MM.1S (cell line): ENCODE results near the gene FMN2.

Experiments used
- DNase-seq: peaks from one replicate; pipeline ENCODE4 v3.0.0-alpha.2; 2015
- H2AFZ ChIP-seq: fragments of 300-600 bp; sonication (generic); 2 replicates; pipeline ENCODE4 v1.6.0; 2016; ENCODE audit warnings: antibody characterized with exemption, low read length
- H3F3A ChIP-seq: fragments of 300-600 bp; sonication (generic); 2 replicates; pipeline ENCODE4 v1.6.1; 2016; ENCODE audit warnings: mild to moderate bottlenecking, antibody characterized with exemption, low read length, moderate library complexity, mixed read lengths; ENCODE audit not compliant: insufficient read depth
- H3K27ac ChIP-seq: fragments of 300-600 bp; sonication (generic); 2 replicates; pipeline ENCODE4 v1.5.1; 2016; ENCODE audit warnings: mild to moderate bottlenecking, low read length
- H3K27me3 ChIP-seq: fragments of 300-600 bp; sonication (generic); replicated peaks from 2 replicates; pipeline ENCODE4 v1.6.0; 2016; ENCODE audit warnings: low read length; ENCODE audit not compliant: insufficient read depth
- H3K36me3 ChIP-seq: fragments of 300-600 bp; sonication (generic); replicated peaks from 2 replicates; pipeline ENCODE4 v1.6.1; 2016; ENCODE audit warnings: mild to moderate bottlenecking, low read length, mixed read lengths; ENCODE audit not compliant: insufficient read depth
- H3K4me1 ChIP-seq: fragments of 300-600 bp; sonication (generic); 2 replicates; pipeline ENCODE4 v1.6.1; 2016; ENCODE audit warnings: low read length, mixed read lengths
- H3K4me2 ChIP-seq: fragments of 300-600 bp; sonication (generic); 2 replicates; pipeline ENCODE4 v1.6.0; 2016; ENCODE audit warnings: low read depth, low read length
- H3K4me3 ChIP-seq: fragments of 300-600 bp; sonication (generic); 2 replicates; pipeline ENCODE4 v1.5.1; 2016; ENCODE audit warnings: low read length, mixed read lengths
- H3K79me2 ChIP-seq: fragments of 300-600 bp; sonication (generic); 2 replicates; pipeline ENCODE4 v1.6.1; 2016; ENCODE audit warnings: mixed run types, low read length, mixed read lengths
- H3K9ac ChIP-seq: fragments of 300-600 bp; sonication (generic); 2 replicates; pipeline ENCODE4 v1.6.1; 2016; ENCODE audit warnings: low read length, mixed read lengths
- H3K9me2 ChIP-seq: fragments of 300-600 bp; sonication (generic); replicated peaks from 2 replicates; pipeline ENCODE4 v1.6.1; 2016; ENCODE audit warnings: mild to moderate bottlenecking, low read length, mixed read lengths; ENCODE audit not compliant: insufficient read depth
- H3K9me3 ChIP-seq: fragments of 300-600 bp; sonication (generic); replicated peaks from 2 replicates; pipeline ENCODE4 v1.6.1; 2016; ENCODE audit warnings: mild to moderate bottlenecking, low read length, mixed read lengths; ENCODE audit not compliant: insufficient read depth
- H4K20me1 ChIP-seq: fragments of 300-600 bp; sonication (generic); 2 replicates; pipeline ENCODE4 v1.6.1; 2016; ENCODE audit warnings: mild to moderate bottlenecking, low read length, moderate library complexity, mixed read lengths; ENCODE audit not compliant: insufficient read depth
- CTCF ChIP-seq: fragments of 300-600 bp; sonication (generic); IDR thresholded peaks from 2 replicates; pipeline ENCODE4 v1.5.1; 2016; ENCODE audit warnings: antibody characterized with exemption, low read length, mixed read lengths
- EZH2 ChIP-seq: fragments of 300-600 bp; sonication (generic); optimal IDR thresholded peaks from 2 replicates; pipeline ENCODE3; 2017; ENCODE audit warnings: low read depth, mild to moderate bottlenecking, antibody characterized with exemption, low read length, mixed read lengths
- EZH2phosphoT487 ChIP-seq: fragments of 300-600 bp; sonication (generic); IDR thresholded peaks from 2 replicates; pipeline ENCODE4 v1.6.1; 2018; ENCODE audit warnings: antibody characterized with exemption, low read length

FMN2 gene

GRCh38 chr1:240329443-240329842 lies 237.8 kb downstream of the FMN2 start:
- no peak overlapping the region for H3K4me2 ChIP-seq
- no peaks in the 10 kb centered on the region for H3K4me1 ChIP-seq
- H2AFZ ChIP-seq: no peak overlapping the region
- H3K79me2 ChIP-seq: no peaks in the 10 kb centered on the region
- no peak overlapping the region for H3K9ac ChIP-seq
- no peaks in the 10 kb centered on the region for H3K9me3 ChIP-seq
- no peaks in the 10 kb centered on the region for H3K36me3 ChIP-seq
- H3K27ac ChIP-seq: no peak overlapping the region
- H3F3A ChIP-seq: no peaks in the 10 kb centered on the region
- H3K4me3 ChIP-seq: no peak overlapping the region
- H3K9me2 ChIP-seq: no peaks in the 10 kb centered on the region
- TF ChIP-seq CTCF (no peak), EZH2 (no peak), EZH2phosphoT487 (no peak)
- no peaks in the 10 kb centered on the region for H4K20me1 ChIP-seq
- no peaks in the 10 kb centered on the region for H3K27me3 ChIP-seq
- no peak for DNase-seq

- no peak for DNase-seq
- Histone ChIP-seq H2AFZ (no peak overlapping the region), H3K36me3 (no peaks in the 10 kb centered on the region), H3K27ac (no peak overlapping the region), H3K4me1 (no peaks in the 10 kb centered on the region), H4K20me1 (no peaks in the 10 kb centered on the region), H3K9me3 (no peaks in the 10 kb centered on the region), H3K4me2 (no peak overlapping the region), H3K4me3 (no peak overlapping the region), H3K9me2 (no peaks in the 10 kb centered on the region), H3K27me3 (no peaks in the 10 kb centered on the region), H3F3A (no peaks in the 10 kb centered on the region), H3K79me2 (no peaks in the 10 kb centered on the region), H3K9ac (no peak overlapping the region)
- no peak for TF ChIP-seq EZH2
Measured at GRCh38 chr1:240332672-240333071, 241.0 kb downstream of the FMN2 start.

- Histone ChIP-seq H3K4me3 (no peak overlapping the region), H3K27ac (no peak overlapping the region), H3F3A (no peaks in the 10 kb centered on the region), H3K27me3 (no peaks in the 10 kb centered on the region), H4K20me1 (no peaks in the 10 kb centered on the region), H3K79me2 (no peaks in the 10 kb centered on the region), H3K4me1 (no peaks in the 10 kb centered on the region), H3K4me2 (no peak overlapping the region), H3K9ac (no peak overlapping the region), H3K9me3 (no peaks in the 10 kb centered on the region), H2AFZ (no peak overlapping the region), H3K36me3 (no peaks in the 10 kb centered on the region), H3K9me2 (no peaks in the 10 kb centered on the region)
- TF ChIP-seq CTCF (no peak), EZH2phosphoT487 (no peak), EZH2 (no peak)
- DNase-seq: no peak
Measured at GRCh38 chr1:240337781-240338180, 246.1 kb downstream of the FMN2 start.

GRCh38 chr1:240338837-240339236 lies 247.2 kb downstream of the FMN2 start:
- Histone ChIP-seq H3F3A (no peaks in the 10 kb centered on the region), H3K27ac (no peak overlapping the region), H3K4me3 (no peak overlapping the region), H3K36me3 (no peaks in the 10 kb centered on the region), H2AFZ (no peak overlapping the region), H3K9ac (no peak overlapping the region), H3K4me1 (no peaks in the 10 kb centered on the region), H3K9me2 (no peaks in the 10 kb centered on the region), H4K20me1 (no peaks in the 10 kb centered on the region), H3K4me2 (no peak overlapping the region), H3K9me3 (no peaks in the 10 kb centered on the region), H3K27me3 (no peaks in the 10 kb centered on the region), H3K79me2 (no peaks in the 10 kb centered on the region)
- DNase-seq: no peak
- TF ChIP-seq EZH2phosphoT487 (no peak), EZH2 (no peak), CTCF (no peak)
